ENCODE results near the gene LGR4.
A peak's percentile ranks its signal among the peaks of the same experiment; 100 is the strongest.

The LGR4 gene

DNA sequence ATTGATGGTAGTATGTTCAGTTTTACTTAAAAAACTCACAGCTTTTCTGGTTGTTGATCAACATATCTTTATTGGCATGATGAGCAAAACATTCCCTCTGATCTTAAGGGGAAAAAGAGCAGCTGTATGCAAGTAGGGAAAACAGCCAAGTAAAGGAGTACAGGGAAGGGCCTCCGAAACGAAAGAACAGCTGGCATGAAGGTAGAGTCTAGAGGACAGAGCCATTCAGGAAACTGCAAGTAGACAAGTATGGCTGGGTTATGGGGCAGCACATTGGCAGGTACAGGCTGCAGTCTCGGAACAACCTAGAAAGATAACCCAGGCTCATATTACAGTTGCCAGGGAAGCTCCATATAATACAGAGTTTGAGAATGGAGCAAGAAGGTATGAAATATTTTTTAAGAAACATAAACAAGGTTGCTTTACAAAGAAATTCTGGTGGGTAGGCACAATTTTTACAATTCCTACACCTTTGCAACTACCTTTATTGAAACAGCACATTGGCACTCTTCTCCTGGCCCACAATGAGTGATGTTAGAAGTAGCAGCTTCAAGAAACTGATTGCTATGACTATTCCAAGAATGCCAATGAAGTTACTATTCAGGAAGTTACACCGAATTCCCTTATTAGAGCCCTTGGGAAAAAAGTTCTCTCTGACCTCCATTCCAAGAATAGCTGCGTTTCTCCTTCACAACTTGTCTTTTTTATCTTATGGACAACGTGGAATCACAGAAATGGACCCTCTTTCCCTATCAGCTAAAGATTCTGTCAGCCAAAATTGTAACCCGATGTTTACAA lies 45.2 kb downstream of the LGR4 start:
- peak; percentile 74 for DNase-seq

DNA sequence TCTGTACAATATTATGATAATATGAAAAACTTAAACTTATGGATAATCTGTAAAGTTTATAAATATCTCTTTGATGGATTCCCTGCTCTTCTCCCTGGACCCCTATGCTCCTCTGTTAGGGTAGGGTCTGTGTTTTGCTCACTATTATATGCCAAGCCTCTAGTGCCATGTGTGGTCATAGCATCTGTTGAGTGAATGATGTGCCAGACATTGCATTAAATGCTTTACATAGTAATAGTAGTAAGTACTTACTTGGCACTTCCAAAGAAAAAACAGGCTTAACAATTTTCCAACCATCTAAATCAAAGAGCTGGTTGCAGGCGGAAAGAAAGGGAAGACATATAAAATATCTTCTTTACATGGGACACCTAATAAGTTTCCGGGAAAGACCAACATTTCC lies 46.8 kb downstream of the LGR4 start:
- DNase-seq: no peak

DNA sequence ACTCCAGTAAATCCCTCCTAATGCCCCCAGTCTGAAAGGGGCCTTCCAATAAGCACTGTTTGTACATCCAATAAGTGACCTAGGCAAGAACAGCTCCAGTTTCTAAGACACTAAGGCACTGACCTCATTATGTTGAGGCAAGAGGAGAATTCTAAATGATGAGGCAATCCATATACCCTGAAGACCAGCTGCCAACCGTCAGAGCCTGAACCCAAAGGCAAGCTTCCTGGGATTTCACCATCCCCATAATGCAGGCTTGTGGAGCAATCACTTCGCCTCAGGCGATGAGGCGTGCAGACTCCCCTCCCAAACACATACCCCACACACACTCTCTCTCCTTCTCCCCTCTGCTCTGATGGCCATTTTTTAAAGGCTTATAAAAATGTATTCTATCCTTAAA lies 49.5 kb downstream of the LGR4 start:
- peak; percentile 63 for DNase-seq

DNA sequence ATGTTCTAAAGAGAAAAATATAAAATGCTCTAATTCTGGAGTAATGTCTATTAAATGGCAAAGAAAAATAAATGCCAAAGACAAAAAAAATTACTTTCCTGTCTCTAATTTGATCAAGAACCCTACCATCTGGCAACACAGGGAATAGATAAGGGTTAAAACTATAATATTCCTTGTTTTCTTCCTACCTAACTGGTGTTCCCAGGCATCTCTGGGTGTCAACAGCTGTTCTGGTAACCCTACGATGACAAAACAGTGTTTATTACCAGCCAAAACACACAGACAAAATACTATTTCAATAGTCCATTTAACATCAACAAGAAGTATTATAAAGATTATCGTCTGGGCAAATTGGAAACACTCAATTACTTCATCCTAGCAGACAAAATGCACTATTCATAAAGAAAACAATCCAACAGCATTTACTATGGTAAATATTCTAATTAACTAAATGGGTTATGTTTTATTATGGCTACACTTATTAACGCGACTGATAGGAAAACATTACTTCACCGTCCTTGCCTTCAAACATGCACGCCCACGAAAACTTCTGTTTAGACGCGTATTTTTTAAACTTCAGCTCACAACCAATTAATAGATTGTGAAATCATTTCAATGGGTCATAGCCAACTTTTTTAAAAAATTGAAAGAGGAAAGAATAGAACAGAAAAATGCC lies 50.6 kb downstream of the LGR4 start:
- DNase-seq: no peak

DNA sequence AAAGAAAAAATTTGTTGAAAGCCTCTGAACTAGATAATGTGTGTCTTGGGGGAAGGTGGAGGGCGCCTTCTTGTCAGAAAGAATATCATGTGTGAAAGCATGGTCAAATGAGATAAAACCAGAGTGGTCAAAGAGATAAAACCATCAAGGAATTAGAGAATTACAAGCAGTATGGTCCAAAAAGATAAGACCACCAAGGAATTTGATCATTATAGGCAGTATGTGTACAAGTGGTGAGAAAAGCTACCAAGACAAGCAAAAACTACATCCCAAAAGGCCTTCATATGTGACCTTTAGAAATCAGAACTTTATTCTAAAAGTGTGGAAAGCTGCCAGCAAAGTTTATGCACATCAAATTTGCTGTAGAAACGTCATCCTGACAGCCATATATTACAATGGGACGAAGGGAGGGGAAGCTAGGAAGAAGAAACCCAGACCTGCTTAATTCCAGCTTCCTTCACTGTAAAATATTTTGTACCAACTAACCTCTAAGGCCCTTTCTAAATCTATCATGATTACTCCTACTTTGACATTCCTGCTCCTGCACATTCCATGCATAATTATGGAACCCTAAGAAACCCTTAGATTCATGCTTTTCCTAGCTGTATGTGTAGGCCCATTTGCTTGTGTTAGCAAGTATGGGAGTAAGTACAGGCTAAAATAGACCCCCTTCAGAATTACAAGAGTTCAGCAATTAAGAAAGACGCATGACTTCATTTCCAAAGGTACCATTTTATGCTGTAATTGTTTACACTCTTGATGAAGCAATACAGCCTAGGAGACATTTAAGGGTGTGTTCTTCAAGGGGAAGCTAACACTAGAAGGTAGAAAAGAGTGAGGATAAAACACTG lies 51.6 kb downstream of the LGR4 start:
- peak; percentile 30 for DNase-seq

DNA sequence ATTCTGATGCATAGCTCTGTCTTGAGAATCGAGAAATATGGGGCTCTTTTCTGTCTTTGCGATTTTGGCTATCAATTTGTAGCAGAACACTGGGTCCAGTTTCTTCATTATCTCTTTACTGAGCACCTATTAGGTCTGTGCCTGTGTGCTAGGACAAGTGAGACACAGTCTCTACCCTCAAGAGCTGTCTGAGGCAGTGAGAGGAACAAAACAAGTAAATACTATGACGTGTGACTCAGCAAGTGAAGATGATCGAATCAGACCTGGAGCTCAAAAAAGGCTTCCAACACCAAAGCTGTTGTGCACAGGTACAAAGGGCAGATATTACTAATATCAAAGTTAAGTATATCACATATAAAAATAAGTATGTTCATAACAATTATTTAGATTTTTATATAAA lies 52.4 kb downstream of the LGR4 start:
- DNase-seq: no peak

DNA sequence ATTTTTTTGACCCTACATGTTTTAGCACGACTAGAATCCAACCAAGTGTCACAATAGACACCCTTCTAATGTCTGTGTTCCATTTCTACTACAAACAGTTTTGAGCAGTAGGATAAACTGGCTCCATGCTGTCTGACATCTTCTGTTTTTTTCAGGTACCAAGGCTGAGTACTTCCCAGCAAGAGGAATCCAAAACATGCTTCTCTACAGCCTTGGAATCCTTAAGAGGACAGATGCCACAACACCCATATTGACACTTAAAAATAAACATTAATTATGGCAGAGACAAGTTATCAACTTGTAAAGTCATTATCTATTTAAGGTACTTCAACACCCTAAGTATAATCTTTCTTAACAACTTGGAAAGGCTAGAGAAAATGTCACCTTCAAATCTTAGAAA lies 54.2 kb downstream of the LGR4 start:
- no peak for DNase-seq

DNA sequence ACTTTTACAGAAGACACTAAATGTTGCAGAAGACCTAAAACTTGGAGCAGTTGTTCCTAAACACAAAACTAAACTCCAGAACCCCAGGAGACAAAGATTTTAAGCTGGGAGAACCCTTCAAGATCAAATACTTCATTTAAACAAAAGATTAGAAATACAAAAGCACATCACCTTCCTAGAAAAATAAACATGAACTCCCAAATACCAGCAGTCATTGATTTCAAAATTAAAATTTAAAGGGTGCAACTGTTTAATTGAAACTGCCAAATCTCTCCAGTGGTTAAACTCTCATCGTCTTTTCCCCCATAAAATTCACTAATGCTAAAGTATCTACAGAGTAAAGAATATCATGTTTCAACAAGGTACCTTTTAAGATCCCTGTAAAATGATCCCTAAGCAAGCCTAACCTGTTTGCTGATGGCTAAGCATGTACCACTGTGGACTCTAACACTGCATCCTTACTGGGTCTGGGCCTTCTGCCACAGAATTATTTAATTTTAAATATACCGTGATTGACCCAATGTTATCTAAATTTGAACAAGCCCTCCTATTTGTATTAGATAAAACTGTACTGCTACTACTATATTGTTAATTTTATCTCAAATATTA lies 55.9 kb downstream of the LGR4 start:
- no peak for DNase-seq

DNA sequence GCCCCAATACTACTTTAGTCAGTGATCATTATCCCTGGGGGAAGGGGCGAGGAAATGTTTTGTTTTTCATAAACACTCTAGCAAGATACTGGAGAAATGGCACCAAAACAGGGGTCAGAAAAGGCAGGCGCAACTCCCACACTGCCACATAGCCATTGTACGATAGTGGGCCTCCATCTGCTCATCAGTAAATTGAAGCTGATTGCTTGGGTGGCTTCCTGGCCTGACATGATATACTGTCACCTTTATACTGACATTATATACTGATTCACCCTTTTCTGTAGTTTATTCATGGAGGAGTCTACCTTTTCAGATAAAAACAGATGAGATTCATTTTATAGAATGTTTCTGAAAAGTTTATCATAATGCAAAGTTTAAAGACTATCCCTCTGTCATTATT lies 57.9 kb downstream of the LGR4 start:
- no peak for DNase-seq

DNA sequence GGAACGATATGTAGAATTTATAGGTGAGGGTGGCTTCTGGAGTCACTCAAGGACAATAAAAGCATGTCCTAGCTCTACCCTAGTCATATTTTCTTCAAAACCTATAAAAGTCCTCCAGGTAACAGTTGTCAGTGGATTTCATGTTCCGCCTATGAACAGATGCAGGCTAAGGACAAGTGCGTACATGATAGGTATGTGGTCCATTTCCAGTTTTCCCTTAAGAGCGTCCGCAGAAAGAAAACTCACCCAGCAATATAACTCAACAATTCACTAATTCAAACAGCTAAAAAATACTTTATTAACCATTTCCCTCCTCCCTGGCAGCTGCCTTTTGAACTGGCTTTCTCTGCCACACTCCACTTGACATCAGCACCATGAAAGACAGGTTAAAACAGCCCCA lies 59.4 kb downstream of the LGR4 start:
- no peak for DNase-seq

DNA sequence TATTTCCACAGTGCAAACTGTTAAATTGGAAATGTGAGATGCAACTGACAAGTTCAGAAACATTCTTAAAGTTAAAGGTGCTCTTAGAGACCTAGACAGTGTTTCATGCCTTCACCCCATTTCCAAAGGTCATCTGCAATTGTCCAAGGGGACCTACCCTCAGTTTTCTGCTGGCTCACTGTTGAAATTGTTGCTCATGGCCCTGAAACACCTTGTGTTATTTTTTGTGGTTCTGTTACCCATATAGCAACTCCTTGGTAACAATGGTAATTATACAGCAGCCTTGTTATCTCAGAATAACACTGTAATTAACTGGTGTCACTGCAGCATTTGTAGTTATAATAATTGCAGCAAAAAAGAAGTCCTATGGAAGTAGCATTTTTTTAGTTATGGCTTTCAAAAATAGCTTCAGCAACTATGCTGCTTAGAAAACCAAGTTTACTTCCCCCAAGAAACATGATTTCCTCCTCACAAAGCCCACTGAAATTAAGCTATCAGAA lies 60.3 kb downstream of the LGR4 start:
- no peak for DNase-seq

DNA sequence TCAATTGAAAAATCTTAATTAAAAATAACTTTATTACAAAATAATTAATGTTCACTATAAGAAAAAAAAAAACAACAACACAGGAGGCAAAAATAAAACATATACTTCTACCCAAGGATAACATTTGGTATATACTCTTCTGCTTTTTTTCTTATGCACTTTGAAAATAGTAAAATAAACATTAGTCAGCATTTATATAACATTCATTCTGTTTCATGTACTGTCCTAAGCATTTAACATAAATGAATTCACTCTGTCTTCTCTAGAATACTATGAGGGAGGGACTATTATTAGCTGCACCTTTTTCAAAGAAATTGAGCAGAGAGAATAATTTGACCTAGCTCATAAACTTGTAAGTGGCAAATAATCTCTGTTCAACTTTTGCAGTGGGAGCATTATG lies 61.3 kb downstream of the LGR4 start:
- no peak for DNase-seq

DNA sequence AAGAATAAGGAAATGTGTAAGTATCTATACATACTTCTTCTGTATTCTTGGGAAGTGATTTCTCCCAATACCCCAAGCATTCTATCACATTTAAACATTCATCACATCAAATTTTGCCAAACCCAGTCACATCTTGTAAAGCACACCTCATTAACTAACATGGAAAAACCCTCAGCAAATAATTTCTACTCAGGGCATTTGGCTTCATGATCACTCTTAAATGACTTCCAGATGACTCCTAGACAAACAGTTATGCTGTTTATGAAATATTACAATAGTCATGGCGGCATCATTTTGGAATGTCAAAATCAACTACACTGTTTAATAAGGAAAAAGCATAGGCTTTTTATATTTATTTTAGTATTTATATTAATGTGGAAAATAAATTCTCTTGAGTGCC lies 62.3 kb downstream of the LGR4 start:
- DNase-seq: peak; percentile 36

DNA sequence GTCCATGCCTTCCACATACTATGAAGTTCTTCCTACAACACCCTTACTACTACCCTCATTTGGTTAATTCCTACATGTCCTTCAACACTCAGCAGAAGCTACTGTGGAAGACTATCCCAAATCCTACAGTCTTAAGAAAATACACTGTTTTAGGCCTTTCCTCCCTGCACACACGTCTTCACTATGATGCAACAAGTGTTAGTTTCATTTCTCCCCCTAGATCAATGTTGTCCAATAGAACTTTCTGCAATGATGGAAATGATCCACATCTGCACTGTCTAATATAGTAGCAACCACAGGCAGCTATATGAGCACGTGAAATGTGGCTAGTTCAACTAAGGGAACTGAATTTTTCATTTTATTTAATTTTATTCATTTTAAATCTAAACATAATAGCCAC lies 62.8 kb downstream of the LGR4 start:
- DNase-seq: no peak

DNA sequence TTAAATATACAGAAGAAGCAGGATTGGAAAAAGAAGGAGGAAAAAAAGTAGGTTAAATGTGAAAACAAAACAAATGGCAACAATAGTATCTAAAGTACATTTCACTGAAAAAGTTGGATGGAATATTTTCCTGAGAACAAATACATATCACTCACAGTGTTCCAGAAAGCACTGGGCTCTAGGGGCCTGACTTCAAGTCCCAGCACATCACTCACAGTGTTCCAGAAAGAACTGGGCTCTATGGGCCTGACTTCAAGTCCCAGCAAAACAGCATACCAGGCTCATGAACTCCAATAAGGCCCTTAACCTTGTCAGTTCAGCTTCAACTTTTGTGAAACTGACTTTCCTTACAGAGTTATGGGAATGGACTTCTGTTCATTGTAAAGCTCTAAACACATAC lies 63.5 kb downstream of the LGR4 start:
- DNase-seq: no peak

DNA sequence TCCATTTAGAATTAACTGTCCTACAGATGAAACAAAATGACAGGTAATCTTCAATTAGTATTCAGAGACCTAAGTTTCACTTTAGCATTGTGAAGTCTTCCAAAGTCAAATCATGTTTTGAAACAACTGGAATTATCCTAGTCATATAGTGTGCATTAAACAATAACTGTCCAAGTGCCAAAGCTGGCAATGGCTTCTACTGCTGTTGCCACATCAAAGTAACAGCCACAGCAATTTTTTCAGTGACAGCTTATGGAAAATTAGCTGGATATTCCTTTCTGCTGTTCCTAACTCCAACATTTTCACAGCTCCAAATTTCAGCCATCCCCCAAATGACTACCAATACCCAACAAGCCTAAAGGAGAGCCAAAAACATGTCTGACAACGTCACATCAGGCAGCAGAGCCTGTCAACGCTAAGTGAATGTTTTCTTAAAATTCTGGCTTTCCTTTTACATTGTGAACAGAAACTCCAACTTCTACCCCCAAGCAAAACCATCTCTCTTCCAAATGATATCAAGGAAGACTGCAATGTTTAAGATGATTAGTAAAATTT lies 64.3 kb downstream of the LGR4 start:
- no peak for DNase-seq

DNA sequence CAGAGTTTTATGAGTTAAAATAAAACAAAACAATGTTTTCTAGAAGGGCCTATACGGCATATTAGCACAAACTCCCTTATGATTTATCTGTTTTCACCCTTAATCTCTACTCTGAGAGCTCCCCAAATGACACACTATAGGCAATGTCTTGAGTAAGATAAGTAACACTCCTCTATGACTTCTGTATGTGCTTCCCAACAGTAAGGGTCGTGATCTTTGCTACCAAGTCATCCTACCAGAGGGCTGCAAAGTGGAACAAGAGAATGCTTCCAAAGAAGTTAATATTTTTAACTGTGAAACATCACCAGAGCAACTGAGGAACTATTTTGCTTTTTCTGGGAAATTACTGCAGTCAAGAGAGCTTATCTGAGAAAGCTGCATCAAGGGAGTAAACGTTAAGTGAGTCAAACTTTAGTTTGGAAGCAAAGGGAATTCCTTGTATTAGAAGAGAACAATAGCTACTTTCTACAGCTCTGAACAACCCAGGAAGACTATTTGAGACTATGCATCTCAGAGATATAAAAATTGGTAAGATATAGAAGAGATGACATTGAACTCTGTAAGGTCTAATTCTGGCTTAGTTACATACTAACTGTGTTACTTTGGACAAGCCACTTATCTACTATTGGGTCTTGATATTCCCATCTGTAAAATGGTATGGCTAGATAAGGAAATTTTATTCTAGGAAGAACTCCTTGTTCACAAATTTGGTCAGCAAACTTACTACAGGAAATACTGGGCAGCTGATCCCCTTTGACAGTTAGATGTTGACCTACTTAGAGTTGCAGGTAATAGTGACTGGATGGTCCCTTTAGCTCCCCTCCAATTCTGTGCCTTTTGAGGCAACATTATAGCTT lies 65.9 kb downstream of the LGR4 start:
- no peak for DNase-seq

DNA sequence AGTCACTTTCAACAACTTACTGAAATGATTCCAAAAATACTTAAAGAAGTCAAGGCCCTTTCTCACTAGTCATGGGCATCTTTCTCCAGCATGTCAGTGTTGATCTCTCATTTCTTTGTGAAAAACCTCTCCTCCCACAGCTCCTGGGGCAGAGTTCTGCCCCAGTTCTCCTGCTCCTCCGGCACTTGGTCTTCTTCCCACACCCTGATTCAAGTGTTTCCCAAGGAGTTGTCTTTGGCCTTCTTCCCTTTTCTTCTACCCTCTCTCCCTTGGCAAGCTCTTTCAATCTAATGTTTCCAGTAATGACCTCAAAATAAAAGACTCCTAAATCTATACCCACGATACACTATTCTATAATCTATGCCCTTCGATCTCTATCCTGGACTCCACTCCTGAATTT lies 67.5 kb downstream of the LGR4 start:
- no peak for DNase-seq

DNA sequence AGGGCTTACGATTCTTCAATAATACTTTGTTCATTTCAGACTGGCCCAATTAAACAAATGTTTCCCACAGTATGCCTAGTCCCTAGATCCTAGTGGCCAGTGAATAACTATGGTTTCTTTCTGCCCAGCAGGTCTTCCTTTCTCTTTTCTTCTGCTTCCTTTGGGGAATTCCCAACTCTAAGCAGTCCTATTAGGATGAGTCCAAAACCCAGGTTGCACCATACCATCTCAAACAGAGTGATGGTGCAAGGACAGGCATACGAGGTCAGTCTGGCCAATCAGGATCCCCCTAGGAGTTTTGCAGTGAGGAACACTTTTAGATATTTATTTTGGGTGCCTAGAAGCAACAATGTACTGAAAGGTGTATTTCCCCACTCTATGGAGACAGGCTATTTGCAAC lies 68.2 kb downstream of the LGR4 start:
- no peak for DNase-seq

DNA sequence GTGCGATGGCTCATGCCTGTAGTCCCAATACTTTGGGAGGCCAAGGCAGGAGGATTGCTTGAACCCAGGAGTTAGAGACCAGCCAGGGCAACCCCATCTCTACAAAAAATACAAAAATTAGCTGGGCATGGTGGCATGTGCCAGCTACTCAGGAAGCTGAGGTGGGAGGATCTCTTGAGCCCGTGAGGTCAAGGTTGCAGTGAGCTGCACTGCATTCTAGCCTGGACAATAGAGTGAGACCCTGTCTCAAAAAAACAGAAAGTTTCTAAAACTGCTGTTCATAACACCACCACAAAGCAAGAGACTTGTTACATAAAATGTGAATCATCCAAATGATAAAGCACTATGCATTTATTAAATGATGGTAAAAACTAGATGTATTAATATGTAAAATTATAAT lies 69.4 kb downstream of the LGR4 start:
- no peak for DNase-seq

DNA sequence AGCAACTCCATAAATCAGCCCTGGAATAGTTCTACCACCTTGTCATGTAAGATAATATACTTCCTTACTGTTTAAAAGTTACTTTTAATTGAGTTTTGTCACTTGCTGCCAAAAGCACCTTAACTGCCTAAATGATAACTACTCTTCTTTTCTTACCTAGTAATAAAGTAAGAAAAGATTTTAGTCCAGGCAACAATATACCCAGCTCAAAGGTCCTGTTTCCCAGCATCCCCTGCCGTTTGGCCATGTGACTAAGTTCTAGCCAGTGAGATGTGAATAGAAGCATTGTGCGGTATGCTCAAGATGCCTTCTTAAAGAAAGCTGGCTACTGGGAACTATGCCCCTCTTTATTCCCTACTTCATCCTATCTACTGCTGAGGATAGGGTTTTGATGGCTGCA lies 70.1 kb downstream of the LGR4 start:
- DNase-seq: no peak
